Measurements from ENCODE around the gene NUP93.
"Not testable (repeated sequence)": the region's sequence is repeated elsewhere in the genome, so short reads cannot be mapped to it uniquely, and the experiment has no call there.

The NUP93 gene

DNA sequence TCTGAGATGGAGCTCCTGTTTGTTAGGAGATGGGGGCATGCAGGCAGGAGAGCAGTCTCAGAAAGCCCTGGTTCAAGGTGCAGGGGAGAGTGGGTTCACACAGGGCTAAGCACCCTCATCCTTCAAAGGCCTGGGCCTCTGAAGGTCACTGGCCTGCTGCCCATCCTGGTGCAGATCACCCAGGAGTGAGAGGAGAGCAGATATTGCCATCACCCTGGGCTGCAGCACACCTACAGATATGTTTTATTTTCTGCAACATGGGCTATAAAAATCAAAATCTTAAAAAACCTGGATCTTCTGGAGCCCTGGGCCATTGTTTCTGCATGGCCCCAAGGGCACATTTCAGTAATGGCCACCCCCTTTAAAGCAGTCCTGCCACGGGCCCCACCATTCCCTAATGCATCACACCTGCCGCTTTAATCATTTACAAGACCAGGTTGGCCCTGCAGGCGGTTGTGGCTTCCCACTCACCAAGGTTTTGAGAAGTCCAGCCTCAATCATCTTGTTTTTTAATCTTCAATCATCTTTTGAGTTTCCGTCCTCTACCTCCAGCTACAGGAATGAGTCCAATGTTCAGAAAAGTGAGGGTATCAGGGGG, 20.4 kb upstream of the NUP93 start:
- DNase-seq (ENCODE audit: low read depth): no peak

DNA sequence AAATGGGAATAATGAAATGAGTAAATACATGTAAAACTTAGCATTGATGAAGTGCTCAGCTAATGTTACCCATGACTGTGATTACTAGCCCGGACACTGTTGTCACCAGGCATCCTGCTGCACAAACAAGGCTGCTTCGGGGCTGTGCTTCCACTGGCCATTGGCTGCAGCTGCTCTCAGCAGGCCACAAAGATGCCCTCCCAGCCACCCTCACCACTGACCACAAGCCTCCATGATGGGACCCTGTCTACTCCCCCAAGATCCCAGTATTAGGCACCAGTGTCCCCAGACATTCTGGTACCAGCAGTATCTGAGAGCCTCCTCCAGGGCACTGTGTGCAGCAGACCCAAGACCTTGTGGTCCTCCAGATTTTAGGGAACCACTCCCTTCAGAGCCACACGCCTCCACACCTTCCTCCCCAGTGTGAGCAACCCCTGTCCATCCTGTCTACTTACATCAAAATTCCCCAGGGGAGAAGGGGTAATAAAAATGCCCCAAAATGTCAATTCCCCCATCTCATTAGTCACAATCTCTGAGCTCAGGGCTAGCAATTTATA, 19.7 kb upstream of the NUP93 start:
- no peak for DNase-seq (ENCODE audit: low read depth)

DNA sequence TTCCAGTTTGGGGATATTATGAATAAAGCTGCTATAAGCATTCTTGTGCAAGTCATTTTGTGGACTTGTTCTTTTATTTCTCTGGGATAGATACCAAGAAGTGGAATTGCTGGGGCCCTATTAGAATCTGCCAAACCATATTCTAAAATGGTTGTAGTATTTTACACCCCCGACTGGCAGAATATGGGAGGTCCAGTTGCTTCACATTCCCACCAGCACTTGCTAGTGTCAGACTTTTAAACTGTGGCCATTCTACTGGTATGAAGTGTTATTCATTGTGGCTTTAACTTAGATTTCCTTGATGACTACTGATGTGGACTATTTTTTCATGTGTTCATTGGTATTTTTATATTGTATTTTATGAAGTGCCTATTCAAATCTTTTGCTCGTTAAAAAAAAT, 18.1 kb upstream of the NUP93 start:
- no peak for DNase-seq (ENCODE audit: low read depth)

DNA sequence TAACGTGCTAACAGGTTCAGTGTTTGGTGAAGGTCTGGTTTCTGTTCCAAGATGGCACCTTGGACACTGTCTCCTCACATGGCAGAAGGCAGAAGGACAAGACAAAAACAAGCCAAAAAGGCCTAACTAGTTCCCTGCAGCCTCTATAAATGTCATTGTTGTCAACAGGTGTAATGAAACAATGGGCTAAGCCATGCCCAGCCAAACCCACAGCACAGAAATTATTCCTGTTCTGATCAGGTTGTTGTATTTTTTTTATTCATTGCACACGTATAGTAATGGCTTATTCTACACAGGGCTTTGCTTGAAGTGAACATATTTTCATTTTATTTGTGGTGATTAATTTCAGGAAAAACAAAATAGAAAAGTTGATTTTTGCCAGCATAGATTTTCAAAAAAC, 16.1 kb upstream of the NUP93 start:
- DNase-seq (ENCODE audit: low read depth): no peak

DNA sequence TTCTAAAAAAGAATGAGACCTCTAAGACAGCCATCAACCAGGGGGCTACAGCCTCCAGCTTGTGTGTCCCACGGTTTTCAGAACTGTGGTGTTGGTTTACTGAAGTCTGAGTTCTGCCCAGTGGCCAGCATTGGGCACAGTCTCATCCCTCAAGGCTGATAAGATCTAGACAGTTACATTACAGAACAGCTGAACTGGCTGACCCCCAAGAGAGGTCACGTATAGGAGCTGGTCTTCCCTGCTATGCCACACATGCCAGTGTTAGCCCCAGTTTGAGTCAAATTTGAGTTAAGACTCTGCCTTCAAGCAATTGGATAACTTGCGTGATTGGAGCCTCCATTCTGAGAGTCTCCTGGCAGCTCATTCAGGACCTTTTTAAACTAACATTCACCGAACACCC, 14.8 kb upstream of the NUP93 start:
- DNase-seq (ENCODE audit: low read depth): no peak

DNA sequence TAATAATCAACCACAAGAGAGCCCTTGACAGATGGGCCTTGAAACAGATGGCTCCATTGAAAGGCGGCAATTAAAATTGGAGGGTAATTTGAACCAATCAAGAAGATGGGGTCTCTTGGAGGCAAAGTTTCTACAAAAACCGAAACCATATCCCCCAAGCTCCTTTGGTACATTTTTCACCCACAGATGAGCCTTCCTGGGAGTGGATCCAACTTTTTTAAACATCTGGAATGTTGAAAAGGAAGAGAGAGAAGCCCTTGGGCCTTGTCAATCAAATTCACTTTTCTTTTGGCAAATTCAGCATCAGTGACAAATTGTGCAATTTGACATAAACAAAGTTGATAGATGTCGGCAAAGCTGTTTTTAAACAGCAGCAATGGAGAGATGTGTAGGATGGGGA, 13.2 kb upstream of the NUP93 start:
- DNase-seq (ENCODE audit: low read depth): no peak

DNA sequence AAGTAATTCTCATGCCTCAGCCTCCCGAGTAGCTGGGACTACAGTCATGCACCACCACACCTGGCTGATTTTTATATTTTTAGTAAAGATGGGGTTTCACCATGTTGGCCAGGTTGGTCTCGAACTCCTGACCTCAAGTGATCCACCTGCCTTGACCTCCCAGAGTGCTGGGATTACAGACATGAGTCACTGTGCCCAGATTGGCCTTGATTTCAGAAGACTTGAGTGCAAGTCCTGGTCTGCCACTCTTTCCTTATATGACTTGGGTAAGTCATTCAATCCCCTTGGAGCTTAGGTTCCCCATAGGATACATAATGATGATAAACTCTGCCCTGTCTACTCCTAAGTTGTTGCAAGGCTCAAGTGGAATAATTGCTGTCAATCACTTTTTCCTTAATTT, 12.4 kb upstream of the NUP93 start:
- DNase-seq (ENCODE audit: low read depth): not testable (repeated sequence)

DNA sequence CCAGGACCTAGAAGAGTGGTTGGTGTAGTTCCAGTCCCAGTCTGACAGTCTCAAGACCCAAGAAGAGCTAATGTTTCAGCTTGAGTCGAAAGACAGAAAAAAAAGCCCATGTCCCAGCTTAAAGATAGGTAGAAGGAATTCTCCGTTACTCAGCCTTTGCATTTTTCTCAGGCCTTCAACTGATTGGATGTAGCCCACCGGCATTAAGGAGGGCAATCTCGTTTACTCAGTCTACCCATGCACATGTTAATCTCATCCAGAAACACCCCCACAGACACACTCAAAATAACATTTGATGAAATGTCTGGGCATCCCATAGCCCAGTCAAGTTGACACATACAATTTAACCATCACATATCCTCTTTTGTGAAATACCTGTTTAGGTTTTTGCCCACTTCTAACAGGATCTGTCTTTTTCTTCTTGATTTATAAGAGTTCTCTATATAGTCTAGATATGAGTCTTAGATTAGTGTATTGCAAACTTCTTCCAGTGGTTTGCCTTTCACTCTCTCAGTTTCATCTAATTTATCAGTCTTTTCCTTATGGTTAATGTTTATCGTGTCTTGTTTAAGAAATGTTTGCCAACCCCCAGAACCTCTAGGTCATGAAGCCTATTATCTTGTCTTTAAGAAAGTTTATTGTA, 7.6 kb upstream of the NUP93 start:
- no peak for DNase-seq (ENCODE audit: low read depth)

DNA sequence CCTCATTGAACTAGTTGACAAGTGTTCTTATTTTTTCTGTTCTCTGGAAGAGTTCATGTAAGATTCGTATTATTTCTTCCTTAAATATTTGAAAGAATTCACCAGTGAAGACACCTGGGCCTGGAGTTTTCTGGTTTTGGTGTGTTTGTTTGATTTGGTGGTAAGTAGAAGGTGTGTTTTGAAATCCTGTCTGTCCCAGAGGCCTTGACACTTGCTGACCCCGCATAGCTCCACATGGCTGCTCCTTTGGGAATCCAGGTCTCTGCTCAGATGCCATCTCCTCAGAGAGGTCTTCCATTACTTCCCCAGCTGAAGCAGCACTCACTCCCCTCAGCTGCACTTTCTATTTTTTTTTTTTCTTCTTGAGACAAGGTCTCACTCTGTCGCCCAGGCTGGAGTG, 5.7 kb upstream of the NUP93 start:
- DNase-seq (ENCODE audit: low read depth): no peak

DNA sequence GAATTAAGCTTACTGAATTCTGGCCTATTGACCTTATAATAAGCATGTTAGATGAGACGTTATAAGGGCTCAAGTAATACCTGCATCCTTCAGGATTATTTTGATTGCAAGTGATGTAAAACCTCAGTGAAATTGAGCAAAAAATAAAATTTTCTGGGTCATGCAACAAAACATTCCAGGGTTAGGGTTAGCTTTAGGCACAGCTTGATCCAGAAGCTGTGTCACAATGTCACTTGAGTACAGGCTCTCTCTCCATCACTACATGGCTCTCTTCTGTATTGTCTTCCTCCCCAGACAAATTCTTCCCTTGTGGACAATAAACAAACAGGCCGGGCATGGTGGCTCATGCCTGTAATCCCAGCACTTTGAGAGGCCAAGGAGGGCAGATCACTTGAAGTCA, 3.6 kb upstream of the NUP93 start:
- DNase-seq (ENCODE audit: low read depth): no peak

DNA sequence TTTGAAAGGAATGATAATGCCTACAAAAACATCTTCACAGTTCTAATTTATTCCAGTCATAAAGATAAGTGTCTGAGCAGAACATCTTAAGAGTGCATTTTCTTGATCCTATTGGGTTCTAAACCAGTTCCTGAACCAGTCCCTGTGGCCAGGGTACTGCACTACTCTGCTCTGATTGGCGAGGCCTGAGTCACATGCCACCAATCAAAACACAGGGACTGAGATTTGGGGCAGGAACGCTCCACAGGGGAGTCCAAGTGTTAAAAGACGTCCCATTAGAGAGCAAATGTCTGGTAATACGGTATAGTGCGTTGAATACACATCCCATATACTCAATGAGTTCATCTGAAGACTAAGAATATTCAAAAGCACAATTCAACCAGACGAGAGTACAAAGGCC, 3.0 kb upstream of the NUP93 start:
- DNase-seq (ENCODE audit: low read depth): no peak

DNA sequence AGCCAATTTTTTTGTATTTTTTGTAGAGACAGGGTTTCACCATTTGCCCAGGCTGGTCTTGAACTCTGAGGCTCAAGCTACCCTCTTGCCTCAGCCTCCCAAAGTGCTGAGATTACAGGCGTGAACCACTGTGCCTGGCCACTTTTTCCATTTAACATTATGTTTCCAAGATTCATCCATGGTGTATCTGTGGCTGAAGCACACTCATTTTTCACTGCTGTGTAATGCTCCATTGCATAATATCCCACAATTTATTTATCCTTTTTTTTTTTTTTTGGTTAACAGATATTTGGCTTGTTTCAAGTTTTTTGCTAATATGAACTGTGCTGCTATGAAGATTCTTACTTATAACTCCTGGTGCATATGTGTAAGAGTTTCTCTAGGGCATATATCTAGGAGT, 1.9 kb upstream of the NUP93 start:
- no peak for DNase-seq (ENCODE audit: low read depth)

DNA sequence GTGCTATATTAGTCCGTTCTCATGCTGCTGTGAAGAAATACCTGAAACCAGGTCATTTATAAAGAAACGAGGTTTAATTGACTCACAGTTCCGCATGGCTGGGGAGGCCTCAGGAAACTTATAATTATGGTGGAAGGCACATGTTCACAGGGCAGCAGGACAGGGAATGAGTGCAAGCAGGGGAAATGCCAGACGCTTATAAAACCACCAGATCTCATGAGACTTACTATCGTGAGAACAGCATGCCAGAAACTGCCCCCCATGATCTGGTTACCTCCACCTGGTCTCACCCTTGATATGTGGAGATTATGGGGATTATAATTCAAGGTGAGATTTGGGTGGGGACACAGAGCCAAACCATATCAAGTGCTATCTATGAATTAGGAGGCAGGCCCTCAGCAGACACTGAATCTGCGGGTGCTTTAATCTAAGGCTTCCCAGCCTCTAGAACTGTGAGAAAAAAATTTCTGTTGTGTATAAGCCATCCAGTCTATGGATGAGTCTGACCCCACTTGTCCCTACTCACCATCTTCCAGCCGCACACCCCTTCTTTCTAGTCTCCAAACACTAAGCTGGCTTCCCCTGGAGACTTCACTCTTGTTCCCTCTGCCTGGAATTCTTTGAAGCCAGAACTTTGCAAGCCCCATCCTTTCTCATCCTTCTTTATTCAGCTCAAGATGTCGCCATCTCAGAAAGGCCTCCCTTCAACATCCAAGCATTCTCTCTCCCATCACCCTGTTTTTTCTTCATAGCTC, 772 bp upstream of the NUP93 start:
- DNase-seq (ENCODE audit: low read depth): peak; percentile 17

DNA sequence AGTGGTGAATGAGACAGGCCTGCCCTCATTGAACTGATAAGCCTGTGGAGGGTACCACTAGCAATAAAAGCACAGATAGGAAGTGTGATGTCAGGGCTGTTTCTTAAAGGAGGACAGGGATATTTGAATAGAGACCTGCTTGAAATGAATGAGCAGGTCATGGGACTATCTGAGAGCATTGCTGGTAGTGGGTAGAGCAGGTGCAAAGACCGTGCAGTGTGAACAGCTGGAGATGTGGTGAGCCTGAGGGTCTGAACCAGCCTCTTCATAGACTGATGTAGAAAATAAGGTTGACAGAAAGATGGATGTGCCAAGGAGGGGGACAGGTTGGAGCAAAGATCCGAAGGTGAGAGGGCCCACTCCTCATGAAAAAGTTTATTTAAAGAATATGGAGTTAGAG, 2.4 kb downstream of the NUP93 start:
- DNase-seq (ENCODE audit: low read depth): no peak

DNA sequence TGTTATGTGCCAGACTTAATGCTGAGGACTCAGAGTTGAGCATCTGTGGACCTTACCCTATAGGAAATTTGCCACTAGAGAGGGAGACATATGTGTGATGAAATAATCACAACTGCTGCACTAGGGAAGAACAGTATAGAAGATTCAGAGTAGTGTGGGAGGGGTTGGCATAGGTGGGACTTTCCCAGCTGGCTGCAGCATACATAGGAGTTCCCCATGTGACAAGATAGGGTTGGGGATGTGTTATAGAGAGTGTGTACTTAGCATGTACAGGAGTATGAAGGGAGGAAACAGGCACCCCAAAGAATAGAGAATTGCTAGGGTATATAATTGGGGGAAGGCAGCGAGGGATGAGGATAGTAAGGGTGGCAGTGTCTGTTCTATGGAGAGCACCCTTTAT, 2.9 kb downstream of the NUP93 start:
- DNase-seq (ENCODE audit: low read depth): no peak

DNA sequence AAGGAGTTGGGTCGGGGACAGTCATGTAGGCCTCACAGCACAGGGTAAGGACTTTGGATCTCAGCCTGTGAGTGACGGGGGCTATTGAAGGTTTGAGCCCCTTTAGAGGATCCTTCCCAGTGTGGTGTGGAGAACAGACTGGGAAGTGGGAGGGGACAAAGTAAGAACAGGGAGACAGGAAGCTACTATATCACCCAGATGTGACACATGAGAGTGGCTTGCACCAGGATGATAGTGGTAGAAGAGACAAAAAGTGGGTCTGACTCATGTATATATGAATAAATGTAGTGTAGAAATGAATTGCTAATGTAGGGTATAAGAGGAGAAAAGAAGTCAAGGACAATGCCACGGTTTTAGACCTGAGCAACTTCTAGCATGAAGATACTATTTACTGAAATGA, 4.5 kb downstream of the NUP93 start:
- DNase-seq (ENCODE audit: low read depth): no peak

DNA sequence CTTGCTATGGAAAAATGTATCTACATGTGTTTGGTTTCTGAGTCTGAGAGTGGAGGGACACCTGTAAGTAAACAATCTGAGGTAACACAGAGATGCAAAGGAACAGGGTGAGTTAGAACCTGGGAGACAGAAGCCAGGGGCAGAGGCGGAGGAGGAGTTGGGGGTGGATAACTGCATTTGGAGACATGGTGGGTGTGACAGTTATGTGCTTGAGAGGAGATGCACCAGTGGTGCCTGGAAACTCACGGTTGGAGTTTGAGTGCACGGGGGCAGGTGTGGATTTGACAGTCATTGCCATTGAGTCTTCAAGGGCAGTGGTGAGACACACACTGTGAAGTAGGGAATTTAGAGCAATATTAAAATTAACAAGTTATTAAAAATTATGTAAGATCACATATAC, 6.5 kb downstream of the NUP93 start:
- no peak for DNase-seq (ENCODE audit: low read depth)

DNA sequence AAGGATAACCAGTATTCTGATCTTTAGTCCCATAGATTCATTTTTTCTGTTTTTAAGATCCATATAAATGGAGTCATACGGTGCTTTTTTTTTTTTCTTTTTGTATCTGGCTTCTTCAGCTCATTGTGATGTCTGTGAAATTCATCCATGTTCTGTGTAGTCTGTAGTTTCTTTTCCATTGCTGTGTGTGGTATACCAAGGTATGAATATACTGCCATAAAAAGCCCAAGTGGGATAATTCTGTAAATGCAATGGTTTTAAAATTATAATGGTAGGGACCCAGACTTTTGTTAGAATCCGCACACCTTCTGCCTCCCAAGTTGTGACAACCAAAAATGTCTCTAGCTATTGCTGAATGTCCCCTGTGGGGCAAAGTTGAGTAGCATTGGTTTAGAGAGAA, 7.6 kb downstream of the NUP93 start:
- no peak for DNase-seq (ENCODE audit: low read depth)

DNA sequence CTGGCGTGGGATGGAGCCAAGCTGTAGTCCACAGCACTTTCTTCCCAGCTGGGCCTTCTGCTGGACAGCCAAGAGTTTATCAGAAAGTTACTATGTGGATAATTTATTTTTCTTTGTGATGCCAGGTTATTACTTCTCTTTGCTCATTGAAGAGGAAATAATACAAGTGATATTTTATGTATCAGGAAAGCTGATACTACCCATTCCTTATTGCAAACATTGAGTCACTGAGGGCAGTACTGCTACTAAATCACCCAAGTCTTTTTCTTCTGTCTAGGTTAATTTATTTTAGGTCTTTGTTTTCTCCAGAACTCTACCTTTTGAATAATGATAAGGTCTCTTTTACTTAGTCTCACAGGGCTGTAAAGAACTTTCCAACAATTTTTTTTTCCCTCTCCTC, 8.3 kb downstream of the NUP93 start:
- no peak for DNase-seq (ENCODE audit: low read depth)

DNA sequence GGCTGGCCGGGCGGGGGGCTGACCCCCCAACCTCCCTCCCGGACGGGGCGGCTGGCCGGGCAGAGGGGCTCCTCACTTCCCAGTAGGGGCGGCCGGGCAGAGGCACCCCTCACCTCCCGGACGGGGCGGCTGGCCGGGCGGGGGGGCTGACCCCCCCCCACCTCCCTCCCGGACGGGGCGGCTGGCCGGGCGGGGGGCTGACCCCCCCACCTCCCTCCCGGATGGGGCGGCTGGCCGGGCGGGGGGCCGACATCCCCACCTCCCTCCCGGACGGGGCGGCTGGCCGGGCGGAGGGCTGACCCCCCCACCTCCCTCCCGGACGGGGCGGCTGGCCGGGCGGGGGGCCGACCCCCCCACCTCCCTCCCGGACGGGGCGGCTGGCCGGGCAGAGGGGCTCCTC, 9.4 kb downstream of the NUP93 start:
- not testable (repeated sequence) for DNase-seq (ENCODE audit: low read depth)

DNA sequence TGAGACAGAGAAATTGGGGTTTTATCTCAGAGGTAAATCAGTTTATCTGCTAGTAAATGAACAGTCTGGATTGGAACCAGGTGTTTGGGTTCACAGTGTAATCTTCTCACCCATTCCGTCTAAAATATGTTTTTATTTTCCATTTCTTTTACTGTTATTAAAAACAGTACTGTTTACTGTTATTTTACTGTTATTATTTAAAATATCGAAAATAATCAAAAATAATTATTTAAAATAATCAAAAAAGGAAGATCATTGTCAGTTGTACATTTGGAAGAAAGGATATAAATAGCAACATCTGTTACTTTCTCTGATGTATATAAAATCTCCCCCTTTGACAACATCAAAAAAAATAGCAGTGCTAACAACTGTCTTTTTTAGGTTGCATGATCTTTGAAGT, 11.5 kb downstream of the NUP93 start:
- DNase-seq (ENCODE audit: low read depth): no peak

DNA sequence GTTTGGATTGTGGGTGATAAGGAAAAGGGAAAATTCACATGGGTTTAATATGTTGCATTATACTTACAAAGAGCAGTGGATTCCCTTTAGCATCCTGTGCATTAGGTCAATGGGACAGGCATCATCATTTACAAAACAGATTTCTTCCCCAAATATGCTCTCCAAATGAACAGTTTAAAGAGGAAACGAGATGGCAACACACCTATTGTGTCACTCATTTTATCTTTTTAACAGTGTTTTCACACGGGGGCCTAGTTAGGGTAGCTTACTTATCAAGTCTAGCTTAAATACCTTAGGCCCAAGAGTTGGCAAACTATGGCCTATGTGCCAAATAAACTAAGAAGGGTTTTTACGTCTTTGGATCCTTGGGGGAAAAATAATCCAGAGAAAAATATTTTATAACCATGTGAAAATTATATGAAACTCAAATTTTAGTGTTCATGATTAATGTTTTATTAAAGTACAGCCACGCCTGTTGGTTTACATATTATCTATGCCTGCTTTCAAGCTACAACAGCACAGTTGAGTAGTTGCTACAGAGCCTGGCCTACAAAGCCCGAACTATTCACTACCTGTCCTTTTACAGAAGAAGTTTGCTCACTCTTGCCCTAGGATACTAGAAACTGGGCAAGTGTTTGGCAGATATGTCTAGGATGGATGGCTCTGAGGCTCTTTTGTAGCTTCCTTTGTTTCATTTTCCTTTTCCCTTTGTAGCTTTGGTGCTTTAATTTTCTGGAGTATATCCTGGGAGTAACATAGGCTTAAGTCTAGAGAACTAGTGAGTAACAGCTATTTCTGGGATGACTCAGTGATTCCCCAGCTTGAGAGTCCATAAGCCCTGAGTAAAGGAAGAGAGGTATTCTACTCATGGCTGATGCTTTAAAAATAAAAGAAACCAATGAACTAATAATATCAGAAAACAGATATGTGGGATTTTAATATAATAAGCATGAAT, 12.4 kb downstream of the NUP93 start:
- DNase-seq (ENCODE audit: low read depth): peak; percentile 52
